Prostate gland (tissue), 2 donors: ENCODE data around the gene STK39. TPM values are rescaled to one million over a fixed set of nuclear protein-coding genes. Genes with fewer than 3 reads are reported as not detected.

ENCODE experiments used
- DNase-seq: peaks from one replicate; pipeline ENCODE4 v3.0.0-alpha.2; 2019; ENCODE audit warnings: low spot score
- H3K27ac ChIP-seq, 2 donors: fragments of 200-600 bp; sonication (generic); 2 replicates each; pipeline ENCODE4 v1.5.1; 2017 to 2019
- H3K27me3 ChIP-seq: fragments of 200-600 bp; sonication (generic); replicated peaks from 2 replicates; pipeline ENCODE4 v1.5.1; 2019; ENCODE audit not compliant: insufficient read depth
- H3K36me3 ChIP-seq, 2 donors: fragments of 200-600 bp; sonication (generic); 1 replicate in 1 of 2; 2 replicates in 1 of 2; pipeline versions ENCODE4 v1.5.1 to v1.8.1; 2017 to 2019
- H3K4me1 ChIP-seq: fragments of 200-600 bp; sonication (generic); replicated peaks from 2 replicates; pipeline ENCODE4 v1.5.1; 2019
- H3K4me3 ChIP-seq, 2 donors: fragments of 200-600 bp; sonication (generic); 2 replicates each; pipeline ENCODE4 v1.5.1; 2017 to 2019
- H3K9me3 ChIP-seq: fragments of 200-600 bp; sonication (generic); 2 replicates; pipeline ENCODE4 v1.5.1; 2017
- POLR2A ChIP-seq: fragments of 450-650 bp; IDR thresholded peaks from one replicate; pipeline ENCODE4 v1.6.1; 2016; ENCODE audit warnings: antibody characterized with exemption, mild to moderate bottlenecking
- POLR2AphosphoS5 ChIP-seq: sonication (generic); formaldehyde crosslinking; IDR thresholded peaks from one replicate; pipeline ENCODE4 v1.6.1; 2017; ENCODE audit warnings: antibody characterized with exemption
- WGBS: methylation state at CpG from one replicate; pipeline ENCODE4 v1.1.5; 2018; 5-methylcytosine and 5-hydroxymethylcytosine counted together
- intact Hi-C: fragments of 100-400 bp; cut with DNase I; formaldehyde crosslinking; loops from one replicate; pipeline ENCODE4 v1.14.2; 2022
- total RNA-seq, 2 donors: library from RNA; depleted of rRNA; stranded (reverse); fragments of >200 nt; gene quantifications; one replicate each; pipeline ENCODE4 v1.1.0, GENCODE V29; 2016
- TF ChIP-seq, protein P1 (sequence below), 4 experiments: fragments of 200-600 bp in 2 of 4; fragments of 450-650 bp in 2 of 4; sonication (generic) in 2 of 4; IDR thresholded peaks; 1 replicate in 3 of 4; 2 replicates in 1 of 4; pipeline ENCODE4 v1.5.1; 2016 to 2019; ENCODE audit warnings: antibody characterized with exemption in 4 of 4, mild to moderate bottlenecking in 2 of 4, moderate library complexity in 2 of 4

The STK39 gene
- total RNA-seq, 2 donors from 2014 or later: 32.2 to 54.7 TPM

DNA sequence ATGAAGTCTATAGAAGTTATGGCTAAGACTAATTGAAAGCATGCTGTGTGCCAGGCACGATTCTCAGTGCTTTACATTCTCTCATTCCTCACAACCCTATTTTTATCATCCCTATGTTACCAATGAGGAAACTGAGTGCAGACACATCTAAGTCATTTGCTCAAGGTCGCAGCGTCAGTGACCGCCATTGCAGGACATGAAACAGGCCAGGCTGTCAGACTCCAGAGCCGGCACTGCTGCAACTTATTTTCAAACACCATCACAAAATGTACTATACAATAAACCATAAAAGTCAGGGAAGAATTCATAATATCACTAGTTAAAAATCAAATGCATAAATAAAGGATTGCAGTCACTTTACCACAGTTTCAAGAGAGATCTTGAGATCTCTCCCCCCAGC is 5.6 kb downstream of the STK39 start:
- Histone ChIP-seq H3K9me3 (no peaks in the 10 kb centered on the region), H3K36me3 (no peaks in the 10 kb centered on the region), H3K27ac (no peak overlapping the region), H3K4me3 (no peak overlapping the region), H3K27me3 (no peaks in the 10 kb centered on the region), H3K4me1 (no peaks in the 10 kb centered on the region)
- TF ChIP-seq POLR2A (no peak), POLR2AphosphoS5 (no peak)
- TF ChIP-seq, protein P1, sequence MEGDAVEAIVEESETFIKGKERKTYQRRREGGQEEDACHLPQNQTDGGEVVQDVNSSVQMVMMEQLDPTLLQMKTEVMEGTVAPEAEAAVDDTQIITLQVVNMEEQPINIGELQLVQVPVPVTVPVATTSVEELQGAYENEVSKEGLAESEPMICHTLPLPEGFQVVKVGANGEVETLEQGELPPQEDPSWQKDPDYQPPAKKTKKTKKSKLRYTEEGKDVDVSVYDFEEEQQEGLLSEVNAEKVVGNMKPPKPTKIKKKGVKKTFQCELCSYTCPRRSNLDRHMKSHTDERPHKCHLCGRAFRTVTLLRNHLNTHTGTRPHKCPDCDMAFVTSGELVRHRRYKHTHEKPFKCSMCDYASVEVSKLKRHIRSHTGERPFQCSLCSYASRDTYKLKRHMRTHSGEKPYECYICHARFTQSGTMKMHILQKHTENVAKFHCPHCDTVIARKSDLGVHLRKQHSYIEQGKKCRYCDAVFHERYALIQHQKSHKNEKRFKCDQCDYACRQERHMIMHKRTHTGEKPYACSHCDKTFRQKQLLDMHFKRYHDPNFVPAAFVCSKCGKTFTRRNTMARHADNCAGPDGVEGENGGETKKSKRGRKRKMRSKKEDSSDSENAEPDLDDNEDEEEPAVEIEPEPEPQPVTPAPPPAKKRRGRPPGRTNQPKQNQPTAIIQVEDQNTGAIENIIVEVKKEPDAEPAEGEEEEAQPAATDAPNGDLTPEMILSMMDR (IDR thresholded peaks at IDR 0.05): no peak
- intact Hi-C loops: loop anchor here (10.0 kb wide), 2 partner anchors 87 to 213 kb away; partner anchors contain the start of gene CERS6
- 81% methylated on average over 5 of the region's 5 CpGs for WGBS
- DNase-seq: no peak

DNA sequence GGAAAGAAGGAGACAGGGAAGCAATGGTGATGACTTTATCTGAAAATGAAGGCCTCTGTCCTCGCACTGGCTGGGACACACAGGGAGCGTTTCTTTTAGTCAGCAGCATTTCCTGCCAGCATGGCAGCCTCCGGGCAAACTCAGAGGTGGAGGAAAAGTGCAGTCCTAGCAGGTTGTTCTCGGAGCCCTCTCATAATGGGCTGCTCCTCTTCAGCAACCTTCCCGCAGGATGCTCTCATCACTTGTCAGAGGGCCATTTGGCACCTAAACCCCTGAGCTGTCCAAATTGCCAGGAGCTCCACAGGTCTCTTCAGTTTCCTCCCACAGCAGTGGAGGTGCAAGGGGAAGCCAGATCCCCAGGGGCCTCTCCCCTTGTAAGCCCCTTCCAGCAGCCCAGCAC is 6.2 kb downstream of the STK39 start:
- H3K27ac ChIP-seq: no peak overlapping the region
- 52% methylated on average over 5 of the region's 5 CpGs for WGBS
- no peak for DNase-seq
- no peaks in the 10 kb centered on the region for H3K9me3 ChIP-seq
- no peaks in the 10 kb centered on the region for H3K36me3 ChIP-seq
- H3K4me3 ChIP-seq: no peak overlapping the region
- H3K4me1 ChIP-seq: no peaks in the 10 kb centered on the region
- TF ChIP-seq, protein P1 (IDR thresholded peaks at IDR 0.05): no peak
- TF ChIP-seq POLR2A: no peak
- no peaks in the 10 kb centered on the region for H3K27me3 ChIP-seq
- intact Hi-C loops: loop anchor here (10.0 kb wide), 2 partner anchors 86 to 214 kb away; partner anchors contain the start of gene CERS6

DNA sequence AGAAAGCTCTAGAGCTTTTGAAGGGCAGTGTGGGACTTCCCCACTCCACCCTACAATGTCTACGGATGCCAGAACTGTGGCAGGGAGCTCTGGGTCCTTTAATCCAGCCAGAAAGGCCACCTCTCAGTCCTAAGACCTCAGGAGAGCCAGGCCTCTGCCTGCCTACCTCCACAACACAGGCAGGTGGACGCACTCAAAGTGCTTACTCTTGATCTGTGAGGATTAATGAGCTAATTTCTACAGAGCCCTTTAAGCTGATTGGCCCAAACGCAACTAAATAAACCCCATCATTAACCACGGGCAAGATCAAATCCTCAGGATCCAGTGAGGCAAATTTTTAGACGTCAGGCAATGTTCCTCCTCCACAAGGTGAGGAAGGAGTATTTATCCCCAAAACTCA is 8.1 kb downstream of the STK39 start:
- H3K9me3 ChIP-seq: no peaks in the 10 kb centered on the region
- TF ChIP-seq, protein P1 (IDR thresholded peaks at IDR 0.05): no peak
- no peak for TF ChIP-seq POLR2A
- no peak for TF ChIP-seq POLR2AphosphoS5
- H3K4me3 ChIP-seq: no peak overlapping the region
- no peaks in the 10 kb centered on the region for H3K36me3 ChIP-seq
- DNase-seq: no peak
- H3K4me1 ChIP-seq: peaks cover under 1% of the 10 kb centered on the region
- no peaks in the 10 kb centered on the region for H3K27me3 ChIP-seq
- H3K27ac ChIP-seq: no peak overlapping the region
- intact Hi-C loops: no loop called here
- WGBS: 84% methylated on average over 5 of the region's 5 CpGs

DNA sequence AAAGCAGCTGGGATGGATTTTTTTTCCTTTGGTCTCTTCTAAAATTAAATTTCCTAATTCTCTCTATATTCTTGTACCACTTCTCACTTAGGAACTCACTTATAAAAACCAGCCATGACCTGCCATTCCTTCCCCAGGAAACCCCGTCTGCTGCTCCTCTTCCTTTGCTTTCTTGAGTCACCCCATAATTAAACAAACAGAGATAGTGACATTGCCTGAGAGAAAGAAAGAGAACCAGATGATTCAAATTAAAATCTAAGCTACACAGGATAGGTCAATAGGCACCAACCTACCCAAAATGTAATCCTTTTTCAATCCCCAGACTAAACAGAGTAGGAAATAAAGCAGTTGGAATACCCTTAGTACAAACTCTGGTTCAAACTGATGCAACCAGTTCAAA is 9.7 kb downstream of the STK39 start:
- Histone ChIP-seq H3K4me3 (no peak overlapping the region), H3K4me1 (peaks cover 4% of the 10 kb centered on the region), H3K27ac (no peak overlapping the region), H3K27me3 (no peaks in the 10 kb centered on the region), H3K36me3 (no peaks in the 10 kb centered on the region), H3K9me3 (no peaks in the 10 kb centered on the region)
- DNase-seq: no peak
- intact Hi-C loops: no loop called here
- WGBS: 74% methylated on average over 1 of the region's 1 CpG
- TF ChIP-seq POLR2A (no peak), POLR2AphosphoS5 (no peak)
- TF ChIP-seq, protein P1 (IDR thresholded peaks at IDR 0.05): no peak

DNA sequence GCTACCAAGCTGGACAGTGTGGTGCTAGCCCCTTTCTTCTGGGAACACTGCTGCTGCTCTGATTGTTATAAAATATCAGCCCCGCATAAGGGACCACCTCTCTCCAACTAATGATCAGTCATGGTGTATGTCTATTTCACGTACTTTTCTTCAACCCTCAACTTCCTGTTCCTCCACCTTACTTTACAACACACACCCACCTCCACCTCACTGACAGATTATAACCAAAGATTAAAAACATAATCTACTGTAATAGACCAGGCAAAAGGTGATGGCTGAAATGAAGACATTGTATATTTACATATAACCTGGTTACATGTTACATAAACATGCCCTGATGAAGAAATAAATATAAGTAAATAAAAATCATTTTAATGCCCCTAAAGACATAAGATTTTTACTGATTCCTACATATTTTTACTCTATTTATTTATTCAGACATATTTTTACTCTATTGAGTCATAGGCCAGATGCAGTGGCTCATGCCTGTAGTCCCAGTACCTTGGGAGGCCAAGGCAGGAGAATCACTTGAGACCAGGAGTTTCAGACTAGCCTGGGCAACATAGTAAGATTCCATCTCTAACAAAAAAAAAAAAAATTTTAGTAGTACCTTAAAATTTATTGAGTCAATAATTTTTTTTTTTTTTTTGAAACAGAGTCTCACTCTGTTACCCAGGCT is 12.8 kb downstream of the STK39 start:
- no peak overlapping the region for H3K4me3 ChIP-seq
- 95% methylated on average over 2 of the region's 2 CpGs for WGBS
- no peaks in the 10 kb centered on the region for H3K36me3 ChIP-seq
- intact Hi-C loops: no loop called here
- no peak for DNase-seq
- peaks cover 4% of the 10 kb centered on the region for H3K4me1 ChIP-seq
- no peaks in the 10 kb centered on the region for H3K27me3 ChIP-seq
- H3K27ac ChIP-seq: no peak overlapping the region
- H3K9me3 ChIP-seq: no peaks in the 10 kb centered on the region
- TF ChIP-seq, protein P1 (IDR thresholded peaks at IDR 0.05): no peak
- TF ChIP-seq POLR2AphosphoS5 (no peak), POLR2A (no peak)
